Activated naive CD4-positive, alpha-beta T cell treated with anti-CD3 and anti-CD28 coated beads, Interleukin-2, amount 50 U/mL, for 24 hours (primary cell): ENCODE results near the gene DCLK3.

Source experiments
- H3K27ac Mint-ChIP-seq: one replicate; pipeline ENCODE4 v1.8.0; 2021; ENCODE audit warnings: mild to moderate bottlenecking, mixed read lengths
- H3K27me3 Mint-ChIP-seq: one replicate; pipeline ENCODE4 v1.8.0; 2021; ENCODE audit warnings: mixed read lengths
- H3K36me3 Mint-ChIP-seq: one replicate; pipeline ENCODE4 v1.8.0; 2021; ENCODE audit warnings: mixed read lengths
- H3K4me1 Mint-ChIP-seq: one replicate; pipeline ENCODE4 v1.8.0; 2021; ENCODE audit warnings: mixed read lengths
- H3K4me3 Mint-ChIP-seq: one replicate; pipeline ENCODE4 v1.8.0; 2021; ENCODE audit warnings: mild to moderate bottlenecking, mixed read lengths
- H3K9me3 Mint-ChIP-seq: one replicate; pipeline ENCODE4 v1.8.0; 2021; ENCODE audit warnings: mixed read lengths

DCLK3 gene

GRCh38 chr3:36677331-36678007, 86.9 kb downstream of the DCLK3 start:
- Mint-ChIP-seq H3K4me1 (no peaks in the 10 kb centered on the region), H3K27ac (no peak overlapping the region), H3K4me3 (no peak overlapping the region), H3K9me3 (peaks cover 17% of the 10 kb centered on the region), H3K36me3 (peaks cover 12% of the 10 kb centered on the region), H3K27me3 (peaks cover 4% of the 10 kb centered on the region)

- Mint-ChIP-seq H3K27ac (no peak overlapping the region), H3K36me3 (peaks cover 7% of the 10 kb centered on the region), H3K4me3 (no peak overlapping the region), H3K4me1 (no peaks in the 10 kb centered on the region), H3K9me3 (peaks cover 12% of the 10 kb centered on the region), H3K27me3 (peaks cover 4% of the 10 kb centered on the region)
These were observed 89.5 kb downstream of the DCLK3 start for GRCh38 chr3:36674816-36675215.

DNA sequence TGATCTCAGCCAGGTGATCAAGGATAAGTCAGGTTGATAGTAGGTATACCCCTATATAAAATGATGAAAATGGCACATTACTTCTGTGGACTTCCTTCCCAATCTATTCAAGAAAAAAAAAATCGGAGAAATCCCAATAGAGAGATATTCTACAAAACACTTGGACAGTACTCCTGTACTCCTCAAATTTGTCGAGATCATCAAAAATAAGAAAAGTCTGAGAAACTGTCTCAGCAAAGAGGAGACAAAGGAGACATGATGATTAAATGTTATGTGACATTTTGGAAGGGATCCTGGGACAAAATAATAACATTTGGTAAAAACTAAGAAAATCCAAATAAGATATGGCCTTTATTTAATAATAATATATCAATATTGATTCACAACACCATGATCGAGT, 94.6 kb downstream of the DCLK3 start:
- H3K27ac Mint-ChIP-seq = no peak overlapping the region
- H3K4me3 Mint-ChIP-seq = no peak overlapping the region
- peaks cover 7% of the 10 kb centered on the region for H3K27me3 Mint-ChIP-seq
- no peaks in the 10 kb centered on the region for H3K4me1 Mint-ChIP-seq
- no peaks in the 10 kb centered on the region for H3K9me3 Mint-ChIP-seq
- H3K36me3 Mint-ChIP-seq = no peaks in the 10 kb centered on the region

GRCh38 chr3:36666166-36666565, 98.2 kb downstream of the DCLK3 start:
- Mint-ChIP-seq H3K36me3 (no peaks in the 10 kb centered on the region), H3K9me3 (no peaks in the 10 kb centered on the region), H3K4me1 (no peaks in the 10 kb centered on the region), H3K27me3 (peaks cover 7% of the 10 kb centered on the region), H3K27ac (no peak overlapping the region), H3K4me3 (no peak overlapping the region)

DNA sequence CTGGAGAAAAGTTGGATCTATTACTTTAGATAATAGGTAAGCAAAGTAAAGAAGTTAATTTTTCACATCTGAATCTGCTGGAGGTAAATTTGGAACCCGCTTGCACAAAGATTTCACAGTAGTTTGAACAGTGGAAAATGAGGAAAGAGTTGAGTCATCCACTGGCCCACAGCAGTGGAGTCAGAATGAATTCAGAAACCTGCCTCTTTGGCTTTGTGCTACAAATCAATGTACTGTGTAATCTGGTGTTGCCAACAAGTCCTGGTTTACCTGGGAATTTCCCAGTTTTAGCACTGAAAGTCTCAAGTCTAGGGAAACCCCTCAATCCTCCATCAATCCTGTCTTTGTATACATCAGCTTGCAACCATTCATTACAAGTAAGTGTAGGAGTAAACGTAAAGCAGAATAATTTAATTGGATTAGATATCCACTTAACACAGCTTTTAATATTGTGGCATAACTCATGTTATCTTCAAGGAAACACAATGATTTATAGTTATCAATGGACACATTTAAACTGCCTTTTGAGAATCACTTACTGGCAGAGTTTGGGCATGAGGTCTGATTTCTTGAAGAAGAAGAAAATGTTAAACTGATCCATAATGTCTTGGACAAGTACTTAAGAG, 100.6 kb downstream of the DCLK3 start:
- peaks cover 5% of the 10 kb centered on the region for H3K27me3 Mint-ChIP-seq
- no peaks in the 10 kb centered on the region for H3K36me3 Mint-ChIP-seq
- H3K4me1 Mint-ChIP-seq = no peaks in the 10 kb centered on the region
- H3K27ac Mint-ChIP-seq = no peak overlapping the region
- H3K4me3 Mint-ChIP-seq = no peak overlapping the region
- H3K9me3 Mint-ChIP-seq = no peaks in the 10 kb centered on the region

GRCh38 chr3:36662626-36663025, 101.7 kb downstream of the DCLK3 start:
- Mint-ChIP-seq H3K27ac (no peak overlapping the region), H3K36me3 (no peaks in the 10 kb centered on the region), H3K4me1 (no peaks in the 10 kb centered on the region), H3K27me3 (peaks cover 13% of the 10 kb centered on the region), H3K9me3 (no peaks in the 10 kb centered on the region), H3K4me3 (no peak overlapping the region)
